ENCODE measurements around the gene RAB29.

GRCh38 chr1:205769641-205770365, 5.5 kb downstream of the RAB29 start:
- TF ChIP-seq CTCF (IDR thresholded peaks at IDR 0.05) (no peak), TCF7L2 (IDR thresholded peaks at IDR 0.05; ENCODE audit: low read depth, low read length) (no peak)
